Upper lobe of left lung (tissue), 4 donors: Measurements from ENCODE around the gene NACC2.

ENCODE experiments used
- EP300 ChIP-seq, 4 donors: sonication (generic); formaldehyde crosslinking; IDR thresholded peaks; one replicate each; pipeline ENCODE4 v1.5.1; 2017; ENCODE audit warnings: antibody characterized with exemption in 4 of 4, control low read depth in 2 of 4
- TF ChIP-seq, protein P1 (sequence below), 6 experiments: fragments of 450-650 bp in 4 of 6; fragments of 200-600 bp in 2 of 6; sonication (generic) in 2 of 6; IDR thresholded peaks; one replicate each; pipeline ENCODE4 v1.5.1; 2016 to 2019; ENCODE audit warnings: antibody characterized with exemption in 6 of 6

DNA sequence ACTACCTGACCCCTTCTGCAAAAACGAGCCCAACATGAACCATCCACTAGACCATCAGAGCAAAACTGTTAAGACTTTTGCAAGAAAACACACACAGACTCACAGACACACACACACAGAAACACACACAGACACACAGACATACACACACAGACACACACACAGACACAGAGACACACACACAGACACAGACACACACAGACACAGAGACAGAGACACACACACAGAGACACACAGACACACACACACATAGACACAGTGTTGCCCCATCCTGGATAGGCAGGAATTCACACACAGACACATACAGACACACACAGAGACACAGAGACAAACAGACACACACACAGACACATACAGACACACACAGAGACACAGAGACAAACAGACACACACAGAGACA lies 52.5 kb downstream of the NACC2 start:
- TF ChIP-seq, protein P1, sequence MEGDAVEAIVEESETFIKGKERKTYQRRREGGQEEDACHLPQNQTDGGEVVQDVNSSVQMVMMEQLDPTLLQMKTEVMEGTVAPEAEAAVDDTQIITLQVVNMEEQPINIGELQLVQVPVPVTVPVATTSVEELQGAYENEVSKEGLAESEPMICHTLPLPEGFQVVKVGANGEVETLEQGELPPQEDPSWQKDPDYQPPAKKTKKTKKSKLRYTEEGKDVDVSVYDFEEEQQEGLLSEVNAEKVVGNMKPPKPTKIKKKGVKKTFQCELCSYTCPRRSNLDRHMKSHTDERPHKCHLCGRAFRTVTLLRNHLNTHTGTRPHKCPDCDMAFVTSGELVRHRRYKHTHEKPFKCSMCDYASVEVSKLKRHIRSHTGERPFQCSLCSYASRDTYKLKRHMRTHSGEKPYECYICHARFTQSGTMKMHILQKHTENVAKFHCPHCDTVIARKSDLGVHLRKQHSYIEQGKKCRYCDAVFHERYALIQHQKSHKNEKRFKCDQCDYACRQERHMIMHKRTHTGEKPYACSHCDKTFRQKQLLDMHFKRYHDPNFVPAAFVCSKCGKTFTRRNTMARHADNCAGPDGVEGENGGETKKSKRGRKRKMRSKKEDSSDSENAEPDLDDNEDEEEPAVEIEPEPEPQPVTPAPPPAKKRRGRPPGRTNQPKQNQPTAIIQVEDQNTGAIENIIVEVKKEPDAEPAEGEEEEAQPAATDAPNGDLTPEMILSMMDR (IDR thresholded peaks at IDR 0.05): no peak
- no peak for TF ChIP-seq EP300 (IDR thresholded peaks at IDR 0.05)
